H1 (cell line): ENCODE results near the gene SENP1. TPM values are rescaled to one million over a fixed set of nuclear protein-coding genes. Genes with fewer than 3 reads are reported as not detected.

Experiments used
- CBX8 ChIP-seq: fragments of 300-800, 300-1000 bp; sonication (generic); IDR thresholded peaks from 2 replicates; pipeline ENCODE4 v1.7.1; 2016; ENCODE audit warnings: low read depth, low read length, borderline replicate concordance
- GTF2F1 ChIP-seq: IDR thresholded peaks from 2 replicates; pipeline ENCODE4 v1.6.1; 2012; ENCODE audit warnings: low read depth, low read length, improper control_type of control experiment, borderline replicate concordance
- POLR2AphosphoS5 ChIP-seq: IDR thresholded peaks from 2 replicates; pipeline ENCODE4 v1.6.1; 2011; ENCODE audit warnings: low read depth, low read length
- RFX5 ChIP-seq: IDR thresholded peaks from 2 replicates; pipeline ENCODE4 v1.6.1; 2011; ENCODE audit warnings: low read depth, low read length, improper control_type of control experiment, borderline replicate concordance
- SAP30 ChIP-seq: fragments of 300-600 bp; sonication (generic); IDR thresholded peaks from 2 replicates; pipeline ENCODE4 v1.7.1; 2012; ENCODE audit warnings: low read length, moderate library complexity, mild to moderate bottlenecking, inconsistent platforms; ENCODE audit not compliant: insufficient read depth, insufficient replicate concordance
- TEAD4 ChIP-seq: IDR thresholded peaks from 2 replicates; pipeline ENCODE4 v1.6.1; 2012; ENCODE audit warnings: low read depth, low read length, inconsistent platforms, mixed read lengths
- YY1 ChIP-seq: IDR thresholded peaks from 2 replicates; pipeline ENCODE4 v1.6.1; 2011; ENCODE audit warnings: low read depth, mild to moderate bottlenecking, low read length
- polyA plus RNA-seq, 7 experiments: library from polyadenylated mRNA; depleted of rRNA in 3 of 7; stranded (reverse) in 5 of 7; unstranded in 2 of 7; fragments of >200 nt in 5 of 7; fragments of 200-250 nt in 2 of 7; gene quantifications; 1 replicate in 5 of 7; 2 replicates in 1 of 7; 4 replicates in 1 of 7; pipeline versions ENCODE4 v1.2.1 to v1.2.3, GENCODE V29; 2011 to 2013; ENCODE audit warnings: missing spikeins in 2 of 7, mixed read lengths in 2 of 7
- total RNA-seq: library from RNA; stranded (reverse); fragmentation: NEBNext Ultra II Directional; extraction: Animal tissue kit (Norgen Biotek cat#: 25700); gene quantifications from 2 replicates; pipeline ENCODE4 v1.2.1, GENCODE V29; 2021
- TF ChIP-seq, protein P1 (sequence below), 3 experiments: IDR thresholded peaks; 1 replicate in 2 of 3; 2 replicates in 1 of 3; pipeline versions ENCODE4 v1.5.1 to v1.6.1; 2011; ENCODE audit warnings: low read length in 3 of 3, mild to moderate bottlenecking in 3 of 3, inconsistent platforms in 2 of 3, low read depth in 1 of 3, moderate library complexity in 1 of 3; ENCODE audit not compliant: insufficient read depth in 1 of 3; ENCODE audit errors: control extremely low read depth in 1 of 3

Gene SENP1
- total and polyA plus RNA-seq, 2 of the 8 experiments (the other 6 are each of a cell fraction or from before 2014, with no cell fraction given) = 14.2 to 31.5 TPM

GRCh38 chr12:48118284-48118871 is 12.5 kb upstream of the SENP1 start (continued):
- TF ChIP-seq, protein P1, sequence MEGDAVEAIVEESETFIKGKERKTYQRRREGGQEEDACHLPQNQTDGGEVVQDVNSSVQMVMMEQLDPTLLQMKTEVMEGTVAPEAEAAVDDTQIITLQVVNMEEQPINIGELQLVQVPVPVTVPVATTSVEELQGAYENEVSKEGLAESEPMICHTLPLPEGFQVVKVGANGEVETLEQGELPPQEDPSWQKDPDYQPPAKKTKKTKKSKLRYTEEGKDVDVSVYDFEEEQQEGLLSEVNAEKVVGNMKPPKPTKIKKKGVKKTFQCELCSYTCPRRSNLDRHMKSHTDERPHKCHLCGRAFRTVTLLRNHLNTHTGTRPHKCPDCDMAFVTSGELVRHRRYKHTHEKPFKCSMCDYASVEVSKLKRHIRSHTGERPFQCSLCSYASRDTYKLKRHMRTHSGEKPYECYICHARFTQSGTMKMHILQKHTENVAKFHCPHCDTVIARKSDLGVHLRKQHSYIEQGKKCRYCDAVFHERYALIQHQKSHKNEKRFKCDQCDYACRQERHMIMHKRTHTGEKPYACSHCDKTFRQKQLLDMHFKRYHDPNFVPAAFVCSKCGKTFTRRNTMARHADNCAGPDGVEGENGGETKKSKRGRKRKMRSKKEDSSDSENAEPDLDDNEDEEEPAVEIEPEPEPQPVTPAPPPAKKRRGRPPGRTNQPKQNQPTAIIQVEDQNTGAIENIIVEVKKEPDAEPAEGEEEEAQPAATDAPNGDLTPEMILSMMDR (IDR thresholded peaks at IDR 0.05; ENCODE audit: control extremely low read depth in 1 of 3, insufficient read depth in 1 of 3, low read depth in 1 of 3, low read length in 3 of 3) = no peak
- TF ChIP-seq POLR2AphosphoS5 (no peak), SAP30 (no peak), YY1 (no peak), TEAD4 (no peak), CBX8 (no peak), GTF2F1 (no peak), RFX5 (no peak)
